HG02759 (cell line): Measurements from ENCODE around the gene MECR.

Experiments used
- ATAC-seq: cut with Tn5 transposase; IDR thresholded peaks from one replicate; pipeline ENCODE4 v1.9.1; 2021; ENCODE audit warnings: mild to moderate bottlenecking, moderate library complexity; ENCODE audit not compliant: unreplicated experiment

Gene MECR

GRCh38 chr1:29202584-29203340 is 28.0 kb downstream of the MECR start:
- peak; percentile 56 for ATAC-seq

DNA sequence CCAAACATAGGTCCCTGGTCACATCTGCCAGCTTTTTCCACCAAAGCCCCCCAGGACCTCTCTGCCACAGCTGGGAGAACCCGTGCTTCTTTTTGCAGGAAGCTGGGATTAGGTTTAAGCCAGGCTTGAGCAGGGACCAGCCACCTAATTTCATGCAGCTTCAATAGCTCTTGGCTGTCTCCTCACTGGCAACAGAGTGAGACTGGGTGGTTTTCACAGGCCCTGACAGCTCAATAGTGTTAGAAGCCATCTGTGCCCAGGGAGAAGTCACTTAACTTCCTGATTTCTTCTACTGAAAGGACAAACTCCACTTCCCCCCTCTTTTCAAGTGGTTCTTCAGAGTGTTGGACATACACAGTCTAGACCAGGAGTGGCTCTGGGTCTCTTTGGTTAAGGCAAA is 28.7 kb downstream of the MECR start:
- no peak for ATAC-seq

GRCh38 chr1:29201595-29202051 is 29.1 kb downstream of the MECR start:
- no peak for ATAC-seq

- ATAC-seq = no peak
Observed at GRCh38 chr1:29200906-29201594, 29.7 kb downstream of the MECR start.

- ATAC-seq = no peak
Observed at GRCh38 chr1:29197993-29198392, 32.7 kb downstream of the MECR start.

DNA sequence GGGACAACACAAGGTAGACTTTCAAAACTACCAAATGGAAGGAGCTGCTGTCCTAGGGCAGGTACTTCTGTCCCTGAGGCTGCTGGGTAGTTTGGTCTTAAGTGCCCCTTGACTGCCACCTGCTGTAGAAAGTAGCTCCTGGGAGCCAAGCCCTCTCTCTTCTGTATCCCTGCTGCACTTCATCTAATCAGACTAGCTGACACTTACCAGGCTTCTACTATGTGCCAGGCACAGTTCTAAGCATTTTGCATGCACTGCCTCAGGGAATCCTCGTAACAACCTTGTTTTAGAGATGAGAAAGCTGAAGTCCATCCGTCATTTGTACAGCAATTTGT is 33.2 kb downstream of the MECR start:
- ATAC-seq = no peak

- no peak for ATAC-seq
Observed at GRCh38 chr1:29196863-29197589, 33.7 kb downstream of the MECR start.

GRCh38 chr1:29195881-29196291 is 34.8 kb downstream of the MECR start:
- ATAC-seq = no peak

- no peak for ATAC-seq
Observed at GRCh38 chr1:29193879-29194455, 36.8 kb downstream of the MECR start.

DNA sequence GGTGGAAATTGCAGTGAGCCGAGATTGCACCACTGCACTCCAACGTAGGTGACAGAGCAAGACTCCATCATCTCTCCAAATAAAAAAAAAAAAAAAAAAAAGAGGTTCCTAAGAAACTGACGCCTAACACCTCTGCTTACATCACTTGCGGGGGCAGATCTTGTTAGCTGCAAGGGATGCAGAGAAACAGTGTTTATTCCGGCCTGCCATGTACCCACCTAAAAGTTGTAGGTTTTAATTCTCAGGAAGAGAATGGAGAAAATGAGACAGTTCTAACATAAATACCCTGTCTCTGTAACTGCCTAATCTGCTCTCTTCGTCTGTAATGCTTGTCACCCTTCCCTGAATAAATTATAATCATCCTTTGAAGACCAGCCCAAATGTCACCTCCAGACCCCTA is 40.0 kb downstream of the MECR start:
- no peak for ATAC-seq

GRCh38 chr1:29186707-29187106 is 44.0 kb downstream of the MECR start:
- ATAC-seq = no peak

DNA sequence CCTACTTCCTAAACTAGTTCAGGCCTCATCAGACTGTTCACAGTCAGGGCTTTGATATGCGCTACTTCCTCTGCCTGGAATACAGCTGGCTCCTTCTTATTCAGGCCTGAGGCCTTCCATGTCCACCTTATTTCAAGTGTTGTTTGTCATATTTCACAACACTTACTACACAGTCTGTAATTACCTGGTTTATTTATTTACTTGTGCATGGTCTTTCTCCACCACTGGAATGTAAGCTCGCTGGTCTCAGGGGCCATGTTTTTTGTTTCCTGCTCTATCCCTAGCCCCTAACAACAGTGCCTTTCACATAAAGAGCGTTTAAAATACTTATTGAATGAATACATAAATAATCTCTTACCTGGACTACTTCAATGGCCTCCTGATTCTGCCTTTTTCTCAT is 44.5 kb downstream of the MECR start:
- no peak for ATAC-seq

- no peak for ATAC-seq
Observed at GRCh38 chr1:29183287-29183686, 47.4 kb downstream of the MECR start.

GRCh38 chr1:29181413-29182225 is 49.1 kb downstream of the MECR start, which contains the start of gene SRSF4:
SRSF4 (minus strand) TSS chr1:29181900; CDS start chr1:29181752, 148 bp downstream.
- peak; percentile 90 for ATAC-seq

GRCh38 chr1:29180497-29181412 is 50.0 kb downstream of the MECR start:
- ATAC-seq = no peak

DNA sequence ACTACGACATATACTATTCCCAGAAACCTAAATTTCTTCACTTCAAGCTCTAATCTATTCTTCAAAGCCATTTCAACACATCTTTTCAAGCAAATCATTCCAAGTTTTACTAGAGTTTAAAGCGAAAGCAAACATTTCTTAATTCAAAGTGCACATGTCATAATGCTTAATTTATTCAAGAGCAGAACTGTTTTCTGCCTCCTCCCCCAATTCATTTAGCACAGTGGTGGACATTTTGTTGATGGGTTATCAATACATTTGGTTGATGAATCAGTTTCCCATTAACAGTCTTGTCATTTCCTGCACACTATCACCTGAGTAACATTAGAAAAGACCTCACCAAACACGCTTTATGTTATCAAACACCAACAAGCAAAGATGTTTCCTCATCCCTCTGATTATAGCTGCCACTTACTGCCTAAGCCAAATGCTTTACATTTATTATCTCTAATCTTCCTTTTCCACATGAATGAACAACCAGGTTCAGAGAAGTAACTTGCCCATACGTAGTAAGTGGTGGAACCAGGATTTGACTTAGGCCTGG is 51.0 kb downstream of the MECR start:
- ATAC-seq = no peak

DNA sequence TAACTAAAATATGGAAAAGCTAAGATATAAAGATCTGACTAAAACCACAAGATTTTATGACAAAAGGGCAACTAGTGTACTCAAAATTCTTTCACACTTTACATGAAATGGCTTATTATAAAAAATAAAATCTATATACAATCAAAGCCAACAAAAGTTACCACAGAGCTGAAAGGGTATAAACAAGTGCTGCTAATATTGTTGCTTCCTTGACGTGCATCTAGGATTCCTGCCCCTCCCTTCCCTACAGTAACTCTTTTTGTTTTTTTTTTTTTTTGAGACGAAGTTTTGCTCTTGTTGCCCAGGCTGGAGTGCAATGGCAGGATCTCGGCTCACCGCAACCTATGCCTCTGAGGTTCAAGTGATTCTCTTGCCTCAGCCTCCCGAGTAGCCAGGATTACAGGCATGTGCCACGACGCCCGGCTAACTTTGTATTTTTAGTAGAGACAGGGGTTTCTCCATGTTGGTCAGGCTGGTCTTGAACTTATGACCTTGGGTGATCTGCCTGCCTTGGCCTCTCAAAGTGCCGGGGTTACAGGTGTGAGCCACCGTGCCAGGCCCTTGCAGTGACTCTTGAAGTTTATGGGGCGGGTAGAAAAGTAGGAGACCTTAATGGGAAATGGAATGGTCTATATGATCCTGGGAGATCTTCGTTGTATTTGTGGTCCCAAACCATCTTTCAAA is 53.6 kb downstream of the MECR start:
- ATAC-seq = no peak

DNA sequence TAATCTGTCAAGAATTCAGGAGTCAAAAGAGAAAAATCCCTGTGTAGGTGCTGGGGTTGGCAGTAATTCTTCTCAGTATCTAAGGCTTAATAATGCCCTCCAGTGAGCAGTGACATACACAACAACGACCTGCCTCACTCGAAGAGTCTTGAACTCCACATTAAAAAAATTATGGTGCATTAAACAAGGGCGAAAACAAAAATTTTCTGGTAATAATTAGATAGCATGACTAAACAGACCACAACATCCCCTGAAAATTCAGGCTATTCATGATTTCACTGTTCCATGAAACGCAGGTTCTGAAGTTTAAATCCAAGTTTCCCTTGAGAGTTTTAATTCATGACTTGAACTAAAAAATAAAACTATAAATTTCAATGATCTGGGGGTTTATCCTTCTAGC is 54.2 kb downstream of the MECR start:
- no peak for ATAC-seq
